Endothelial cell of umbilical vein (primary cell): ENCODE measurements around the gene FBP2.

ENCODE experiments used
- CTCF ChIP-seq, 2 donors: IDR thresholded peaks; 1 replicate in 1 of 2; 2 replicates in 1 of 2; pipeline ENCODE4 v1.5.1; 2011; ENCODE audit warnings: low read length in 2 of 2, mild to moderate bottlenecking in 2 of 2, moderate library complexity in 2 of 2, control low read depth in 1 of 2, inconsistent platforms in 1 of 2, low read depth in 1 of 2; ENCODE audit not compliant: insufficient read depth in 1 of 2; ENCODE audit errors: extremely low read depth in 1 of 2
- EZH2 ChIP-seq: IDR thresholded peaks from 2 replicates; pipeline ENCODE4 v1.6.1; 2012; ENCODE audit warnings: borderline replicate concordance, low read depth, mild to moderate bottlenecking, moderate library complexity, low read length, inconsistent platforms; ENCODE audit not compliant: severe bottlenecking
- JUN ChIP-seq: IDR thresholded peaks from 2 replicates; pipeline ENCODE4 v1.6.1; 2011; ENCODE audit warnings: borderline replicate concordance, low read depth; ENCODE audit not compliant: insufficient read length, insufficient read depth
- MAX ChIP-seq: IDR thresholded peaks from 2 replicates; pipeline ENCODE4 v1.6.1; 2011; ENCODE audit not compliant: insufficient read depth, insufficient read length
- MYC ChIP-seq: IDR thresholded peaks from one replicate; pipeline ENCODE4 v1.6.1; 2011; ENCODE audit warnings: mild to moderate bottlenecking, low read depth, low read length
- POLR2A ChIP-seq: IDR thresholded peaks from 2 replicates; pipeline ENCODE4 v1.6.1; 2012; ENCODE audit warnings: low read depth, mild to moderate bottlenecking, control low read depth, low read length
- POLR2AphosphoS5 ChIP-seq: IDR thresholded peaks from 2 replicates; pipeline ENCODE4 v1.6.1; 2012; ENCODE audit warnings: low read depth, mild to moderate bottlenecking, control low read depth, low read length, moderate library complexity; ENCODE audit not compliant: insufficient read depth

- TF ChIP-seq CTCF (IDR thresholded peaks at IDR 0.05; ENCODE audit: extremely low read depth in 1 of 2, insufficient read depth in 1 of 2, low read depth in 1 of 2, low read length in 2 of 2) (no peak), POLR2A (no peak), POLR2AphosphoS5 (no peak), EZH2 (no peak), MAX (no peak), MYC (no peak), JUN (no peak)
Measured at GRCh38 chr9:94611638-94612068, 18.0 kb upstream of the FBP2 start.
